Panc1 (cell line): Measurements from ENCODE around the gene BHMT2. TPM values are rescaled to one million over a fixed set of nuclear protein-coding genes. Genes with fewer than 3 reads are reported as not detected.

ENCODE experiments used
- ATAC-seq: fragments of 200-7000 bp; cut with Tn5 transposase; 2 replicates; pipeline ENCODE4 v1.9.1; 2020; ENCODE audit warnings: mild to moderate bottlenecking, moderate library complexity
- BruUV-seq: library from RNA; stranded (reverse); fragments of 400-500 nt; replicated peaks from 2 replicates; lab custom pipeline; 2021; lab: Mats Ljungman, UMichigan
- CTCF ChIA-PET: fragments of 300-600 bp; sonication (Branson Sonifier 250); formaldehyde crosslinking; loops from one replicate; lab custom pipeline; 2022; ENCODE audit warnings: antibody characterized with exemption; lab: Charles Lee
- POLR2A ChIA-PET: fragments of 300-600 bp; sonication (Branson Sonifier 250); formaldehyde crosslinking; loops from one replicate; lab custom pipeline; 2022; ENCODE audit warnings: antibody characterized with exemption; lab: Charles Lee
- DNase-seq: peaks from one replicate; pipeline ENCODE4 v3.0.0-alpha.2; 2010; ENCODE audit warnings: low read depth, low spot score
- H3K27ac ChIP-seq: 2 replicates; pipeline ENCODE4 v1.5.1; 2011; ENCODE audit warnings: mild to moderate bottlenecking, low read length, inconsistent platforms
- H3K27me3 ChIP-seq: fragments of 200-500 bp; sonication (Bioruptor generic); 2 replicates; pipeline ENCODE4 v1.6.0; 2014; ENCODE audit warnings: low read length, inconsistent platforms; ENCODE audit not compliant: control insufficient read depth, insufficient read depth
- H3K36me3 ChIP-seq: fragments of 200-500 bp; sonication (Bioruptor generic); 2 replicates; pipeline ENCODE4 v1.5.1; 2014; ENCODE audit warnings: inconsistent platforms, mild to moderate bottlenecking, low read length, moderate library complexity; ENCODE audit not compliant: control insufficient read depth, insufficient read depth
- H3K4me1 ChIP-seq: 2 replicates; pipeline ENCODE4 v1.5.1; 2011; ENCODE audit warnings: inconsistent platforms, mild to moderate bottlenecking, low read length, moderate library complexity; ENCODE audit not compliant: control insufficient read depth, insufficient read depth
- H3K4me3 ChIP-seq, 2 experiments: 2 replicates each; pipeline ENCODE4 v1.5.1; 2011 to 2012; ENCODE audit warnings: low read depth in 2 of 2, low read length in 2 of 2, mild to moderate bottlenecking in 2 of 2, inconsistent platforms in 1 of 2, moderate library complexity in 1 of 2
- H3K9me3 ChIP-seq: fragments of 200-500 bp; sonication (Bioruptor generic); 2 replicates; pipeline ENCODE4 v1.5.1; 2014; ENCODE audit warnings: low read depth, mild to moderate bottlenecking, inconsistent platforms, low read length, moderate library complexity; ENCODE audit not compliant: control insufficient read depth, insufficient read depth
- POLR2AphosphoS5 ChIP-seq: IDR thresholded peaks from 2 replicates; pipeline ENCODE4 v1.6.1; 2012; ENCODE audit warnings: mild to moderate bottlenecking, low read depth, low read length, moderate library complexity
- SIN3A ChIP-seq: IDR thresholded peaks from 2 replicates; pipeline ENCODE4 v1.6.1; 2012; ENCODE audit warnings: low read depth, mild to moderate bottlenecking, low read length, moderate library complexity, borderline replicate concordance; ENCODE audit not compliant: insufficient read depth
- TCF7L2 ChIP-seq: IDR thresholded peaks from 2 replicates; pipeline ENCODE4 v1.6.1; 2011; ENCODE audit warnings: mild to moderate bottlenecking, low read depth, low read length, inconsistent platforms
- in situ Hi-C: cut with HindIII; loops from 2 replicates; pipeline ENCODE4 v1.10.0; 2016; ENCODE audit warnings: low sequenced_read_pairs, low pct_unique_long_range_greater_than_20kb
- intact Hi-C: fragments of 100-400 bp; cut with micrococcal nuclease; formaldehyde crosslinking; loops from one replicate; pipeline ENCODE4 v1.10.0; 2022; ENCODE audit not compliant: unreplicated experiment
- total RNA-seq: library from RNA; stranded (reverse); gene quantifications from one replicate; pipeline ENCODE4 v1.2.1, GENCODE V29; 2021; ENCODE audit not compliant: unreplicated experiment
- TF ChIP-seq, protein P1 (sequence below): fragments of 450-650 bp; IDR thresholded peaks from 2 replicates; pipeline ENCODE4 v1.5.1; 2017; ENCODE audit warnings: mild to moderate bottlenecking
- TF ChIP-seq, protein P2 (sequence below), 2 experiments: IDR thresholded peaks; 2 replicates each; pipeline ENCODE4 v1.6.1; 2011 to 2012; ENCODE audit warnings: low read depth in 2 of 2, control low read depth in 1 of 2, low read length in 1 of 2, mild to moderate bottlenecking in 1 of 2, moderate library complexity in 1 of 2; ENCODE audit not compliant: insufficient read depth in 1 of 2

Gene BHMT2
- total RNA-seq, 1 experiment from 2014 or later = not detected

DNA sequence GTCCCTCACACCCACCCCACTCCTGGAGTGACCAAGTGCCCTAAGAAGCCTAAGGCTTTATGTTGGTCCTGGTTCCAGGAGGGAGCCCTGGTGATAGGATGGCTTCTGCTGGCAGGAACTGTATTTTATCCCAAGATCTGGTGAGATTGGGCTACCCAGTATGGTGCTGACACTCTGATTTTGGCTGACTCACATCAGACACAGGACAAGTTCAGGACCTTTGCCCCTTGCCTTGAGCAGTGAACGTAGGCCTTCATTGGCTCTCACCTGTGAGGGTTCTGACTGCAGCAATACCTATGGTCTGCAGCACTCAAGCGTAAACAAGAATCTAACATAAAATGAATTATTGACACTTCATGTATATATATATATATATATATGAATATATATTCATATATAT lies 67.1 kb downstream of the BHMT2 start:
- H3K27ac ChIP-seq = no peak overlapping the region
- H3K27me3 ChIP-seq = no peaks in the 10 kb centered on the region
- peaks cover 7% of the 10 kb centered on the region for H3K4me1 ChIP-seq
- H3K36me3 ChIP-seq = no peaks in the 10 kb centered on the region
- no TSS peak for BruUV-seq
- CTCF ChIA-PET = no interaction called here
- ATAC-seq (no peak), DNase-seq (no peak)
- H3K9me3 ChIP-seq = no peaks in the 10 kb centered on the region
- no peak overlapping the region for H3K4me3 ChIP-seq
- POLR2A ChIA-PET = no interaction called here
- in situ Hi-C loops (no loop called here), intact Hi-C loops (no loop called here)
- TF ChIP-seq, protein P1, sequence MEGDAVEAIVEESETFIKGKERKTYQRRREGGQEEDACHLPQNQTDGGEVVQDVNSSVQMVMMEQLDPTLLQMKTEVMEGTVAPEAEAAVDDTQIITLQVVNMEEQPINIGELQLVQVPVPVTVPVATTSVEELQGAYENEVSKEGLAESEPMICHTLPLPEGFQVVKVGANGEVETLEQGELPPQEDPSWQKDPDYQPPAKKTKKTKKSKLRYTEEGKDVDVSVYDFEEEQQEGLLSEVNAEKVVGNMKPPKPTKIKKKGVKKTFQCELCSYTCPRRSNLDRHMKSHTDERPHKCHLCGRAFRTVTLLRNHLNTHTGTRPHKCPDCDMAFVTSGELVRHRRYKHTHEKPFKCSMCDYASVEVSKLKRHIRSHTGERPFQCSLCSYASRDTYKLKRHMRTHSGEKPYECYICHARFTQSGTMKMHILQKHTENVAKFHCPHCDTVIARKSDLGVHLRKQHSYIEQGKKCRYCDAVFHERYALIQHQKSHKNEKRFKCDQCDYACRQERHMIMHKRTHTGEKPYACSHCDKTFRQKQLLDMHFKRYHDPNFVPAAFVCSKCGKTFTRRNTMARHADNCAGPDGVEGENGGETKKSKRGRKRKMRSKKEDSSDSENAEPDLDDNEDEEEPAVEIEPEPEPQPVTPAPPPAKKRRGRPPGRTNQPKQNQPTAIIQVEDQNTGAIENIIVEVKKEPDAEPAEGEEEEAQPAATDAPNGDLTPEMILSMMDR = no peak
- TF ChIP-seq TCF7L2 = no peak
- TF ChIP-seq, protein P2, sequence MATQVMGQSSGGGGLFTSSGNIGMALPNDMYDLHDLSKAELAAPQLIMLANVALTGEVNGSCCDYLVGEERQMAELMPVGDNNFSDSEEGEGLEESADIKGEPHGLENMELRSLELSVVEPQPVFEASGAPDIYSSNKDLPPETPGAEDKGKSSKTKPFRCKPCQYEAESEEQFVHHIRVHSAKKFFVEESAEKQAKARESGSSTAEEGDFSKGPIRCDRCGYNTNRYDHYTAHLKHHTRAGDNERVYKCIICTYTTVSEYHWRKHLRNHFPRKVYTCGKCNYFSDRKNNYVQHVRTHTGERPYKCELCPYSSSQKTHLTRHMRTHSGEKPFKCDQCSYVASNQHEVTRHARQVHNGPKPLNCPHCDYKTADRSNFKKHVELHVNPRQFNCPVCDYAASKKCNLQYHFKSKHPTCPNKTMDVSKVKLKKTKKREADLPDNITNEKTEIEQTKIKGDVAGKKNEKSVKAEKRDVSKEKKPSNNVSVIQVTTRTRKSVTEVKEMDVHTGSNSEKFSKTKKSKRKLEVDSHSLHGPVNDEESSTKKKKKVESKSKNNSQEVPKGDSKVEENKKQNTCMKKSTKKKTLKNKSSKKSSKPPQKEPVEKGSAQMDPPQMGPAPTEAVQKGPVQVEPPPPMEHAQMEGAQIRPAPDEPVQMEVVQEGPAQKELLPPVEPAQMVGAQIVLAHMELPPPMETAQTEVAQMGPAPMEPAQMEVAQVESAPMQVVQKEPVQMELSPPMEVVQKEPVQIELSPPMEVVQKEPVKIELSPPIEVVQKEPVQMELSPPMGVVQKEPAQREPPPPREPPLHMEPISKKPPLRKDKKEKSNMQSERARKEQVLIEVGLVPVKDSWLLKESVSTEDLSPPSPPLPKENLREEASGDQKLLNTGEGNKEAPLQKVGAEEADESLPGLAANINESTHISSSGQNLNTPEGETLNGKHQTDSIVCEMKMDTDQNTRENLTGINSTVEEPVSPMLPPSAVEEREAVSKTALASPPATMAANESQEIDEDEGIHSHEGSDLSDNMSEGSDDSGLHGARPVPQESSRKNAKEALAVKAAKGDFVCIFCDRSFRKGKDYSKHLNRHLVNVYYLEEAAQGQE (IDR thresholded peaks at IDR 0.05; ENCODE audit: insufficient read depth in 1 of 2, low read depth in 2 of 2, low read length in 1 of 2) = no peak
- no peak for TF ChIP-seq SIN3A
- no peak for TF ChIP-seq POLR2AphosphoS5

Other genes starting within 250 kb of the BHMT2 start
- gene ARSB, start 84.5 kb upstream of the BHMT2 start, total RNA-seq = 18.1 TPM
- 0.54 TPM for gene DMGDH, start 93 bp upstream of the BHMT2 start, total RNA-seq
- gene BHMT, start 42.0 kb downstream of the BHMT2 start, total RNA-seq = not detected
- gene JMY, start 166.4 kb downstream of the BHMT2 start, total RNA-seq = 6.1 TPM